Body of pancreas (tissue), 4 donors: ENCODE results near the gene DDR1.

Experiments
- POLR2A ChIP-seq, 3 donors: fragments of 450-650 bp; IDR thresholded peaks; one replicate each; pipeline ENCODE4 v1.6.1; 2016; ENCODE audit warnings: antibody characterized with exemption in 3 of 3, mild to moderate bottlenecking in 2 of 3
- TF ChIP-seq, protein P1 (sequence below), 7 experiments: fragments of 450-650 bp in 4 of 7; fragments of 200-600 bp in 3 of 7; sonication (generic) in 3 of 7; IDR thresholded peaks; one replicate each; pipeline ENCODE4 v1.5.1; 2016 to 2019; ENCODE audit warnings: antibody characterized with exemption in 7 of 7

DNA sequence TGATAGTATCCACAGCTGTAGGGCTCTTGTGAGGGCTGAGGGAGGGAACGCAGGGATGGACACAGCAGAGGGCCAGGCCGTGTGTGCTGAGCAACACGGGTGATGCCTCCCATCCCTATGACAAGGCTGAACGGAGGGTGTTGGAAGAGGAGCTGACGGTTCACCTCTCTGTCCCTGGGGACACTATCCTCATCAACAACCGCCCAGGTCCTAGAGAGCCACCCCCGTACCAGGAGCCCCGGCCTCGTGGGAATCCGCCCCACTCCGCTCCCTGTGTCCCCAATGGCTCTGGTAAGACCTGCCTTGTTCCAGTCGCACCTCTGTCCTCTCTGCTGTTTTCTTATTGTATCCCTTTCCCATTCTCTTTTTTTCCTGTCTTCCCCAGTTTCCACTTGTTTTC, 10.1 kb downstream of the DDR1 start:
- TF ChIP-seq, protein P1, sequence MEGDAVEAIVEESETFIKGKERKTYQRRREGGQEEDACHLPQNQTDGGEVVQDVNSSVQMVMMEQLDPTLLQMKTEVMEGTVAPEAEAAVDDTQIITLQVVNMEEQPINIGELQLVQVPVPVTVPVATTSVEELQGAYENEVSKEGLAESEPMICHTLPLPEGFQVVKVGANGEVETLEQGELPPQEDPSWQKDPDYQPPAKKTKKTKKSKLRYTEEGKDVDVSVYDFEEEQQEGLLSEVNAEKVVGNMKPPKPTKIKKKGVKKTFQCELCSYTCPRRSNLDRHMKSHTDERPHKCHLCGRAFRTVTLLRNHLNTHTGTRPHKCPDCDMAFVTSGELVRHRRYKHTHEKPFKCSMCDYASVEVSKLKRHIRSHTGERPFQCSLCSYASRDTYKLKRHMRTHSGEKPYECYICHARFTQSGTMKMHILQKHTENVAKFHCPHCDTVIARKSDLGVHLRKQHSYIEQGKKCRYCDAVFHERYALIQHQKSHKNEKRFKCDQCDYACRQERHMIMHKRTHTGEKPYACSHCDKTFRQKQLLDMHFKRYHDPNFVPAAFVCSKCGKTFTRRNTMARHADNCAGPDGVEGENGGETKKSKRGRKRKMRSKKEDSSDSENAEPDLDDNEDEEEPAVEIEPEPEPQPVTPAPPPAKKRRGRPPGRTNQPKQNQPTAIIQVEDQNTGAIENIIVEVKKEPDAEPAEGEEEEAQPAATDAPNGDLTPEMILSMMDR (IDR thresholded peaks at IDR 0.05) = no peak
- TF ChIP-seq POLR2A (IDR thresholded peaks at IDR 0.05) = no peak
